ENCODE results near the gene RANBP10.

The RANBP10 gene

GRCh38 chr16:67734731-67735201 is 71.6 kb downstream of the RANBP10 start:
- Histone ChIP-seq H4K20me1 (ENCODE audit: insufficient read depth, low read length) (no peaks in the 10 kb centered on the region), H3K36me3 (ENCODE audit: insufficient read depth, low read length) (peaks cover 52% of the 10 kb centered on the region), H3K27ac (ENCODE audit: low read length) (no peak overlapping the region), H3K4me2 (ENCODE audit: insufficient read depth, low read length) (no peak overlapping the region), H3K9me3 (ENCODE audit: insufficient read depth, low read length, severe bottlenecking) (no peaks in the 10 kb centered on the region), H3K9ac (ENCODE audit: low read depth, low read length) (no peak overlapping the region), H3K4me1 (ENCODE audit: insufficient read depth, low read length) (no peaks in the 10 kb centered on the region), H3K4me3 (ENCODE audit: low read depth in 1 of 2, low read length in 2 of 2) (no peak overlapping the region), H3K27me3 (ENCODE audit: insufficient read depth, low read length, poor library complexity) (no peaks in the 10 kb centered on the region), H3K79me2 (ENCODE audit: insufficient read depth, low read length) (no peaks in the 10 kb centered on the region), H2AFZ (ENCODE audit: low read depth, low read length) (no peak overlapping the region)
- no peak for TF ChIP-seq CTCF (IDR thresholded peaks at IDR 0.05; ENCODE audit: borderline replicate concordance, extremely low read depth, low read length, poor library complexity, severe bottlenecking)
- TF ChIP-seq EZH2 (IDR thresholded peaks at IDR 0.05; ENCODE audit: borderline replicate concordance, low read depth, low read length, severe bottlenecking) = no peak
- ATAC-seq (ENCODE audit: insufficient read depth, low read depth) (no peak), DNase-seq (no peak)

- Histone ChIP-seq H3K4me3 (ENCODE audit: low read depth in 1 of 2, low read length in 2 of 2) (no peak overlapping the region), H3K27ac (ENCODE audit: low read length) (no peak overlapping the region), H3K9me3 (ENCODE audit: insufficient read depth, low read length, severe bottlenecking) (no peaks in the 10 kb centered on the region), H3K9ac (ENCODE audit: low read depth, low read length) (no peak overlapping the region), H3K4me2 (ENCODE audit: insufficient read depth, low read length) (no peak overlapping the region), H3K27me3 (ENCODE audit: insufficient read depth, low read length, poor library complexity) (no peaks in the 10 kb centered on the region), H3K4me1 (ENCODE audit: insufficient read depth, low read length) (no peaks in the 10 kb centered on the region), H3K36me3 (ENCODE audit: insufficient read depth, low read length) (peaks cover 56% of the 10 kb centered on the region), H4K20me1 (ENCODE audit: insufficient read depth, low read length) (no peaks in the 10 kb centered on the region), H2AFZ (ENCODE audit: low read depth, low read length) (no peak overlapping the region), H3K79me2 (ENCODE audit: insufficient read depth, low read length) (no peaks in the 10 kb centered on the region)
- TF ChIP-seq CTCF (IDR thresholded peaks at IDR 0.05; ENCODE audit: borderline replicate concordance, extremely low read depth, low read length, poor library complexity, severe bottlenecking) (no peak), EZH2 (IDR thresholded peaks at IDR 0.05; ENCODE audit: borderline replicate concordance, low read depth, low read length, severe bottlenecking) (no peak)
- DNase-seq = no peak
- ATAC-seq (ENCODE audit: insufficient read depth, low read depth) = no peak
Observed at GRCh38 chr16:67733734-67734470, 72.5 kb downstream of the RANBP10 start.

DNA sequence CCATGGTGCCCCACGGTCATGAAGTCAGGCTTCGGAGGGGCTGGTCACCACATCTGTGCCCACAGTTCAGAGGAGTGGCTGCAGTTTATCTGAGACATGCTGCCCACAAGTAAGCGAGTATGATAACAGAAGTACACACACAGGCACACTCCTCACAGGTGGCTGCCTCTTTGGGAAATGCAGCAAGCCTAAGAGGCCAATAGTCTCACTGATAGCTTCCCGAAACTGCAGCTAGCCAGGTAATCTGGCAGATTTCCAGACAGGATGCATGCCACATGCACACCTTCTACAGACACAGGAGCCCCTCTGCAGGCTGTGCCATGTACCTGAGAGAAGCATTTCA is 74.6 kb downstream of the RANBP10 start:
- Histone ChIP-seq H3K27ac (ENCODE audit: low read length) (no peak overlapping the region), H3K36me3 (ENCODE audit: insufficient read depth, low read length) (peaks cover 78% of the 10 kb centered on the region), H3K4me3 (ENCODE audit: low read depth in 1 of 2, low read length in 2 of 2) (no peak overlapping the region), H4K20me1 (ENCODE audit: insufficient read depth, low read length) (no peaks in the 10 kb centered on the region), H3K4me1 (ENCODE audit: insufficient read depth, low read length) (no peaks in the 10 kb centered on the region), H3K27me3 (ENCODE audit: insufficient read depth, low read length, poor library complexity) (no peaks in the 10 kb centered on the region), H3K4me2 (ENCODE audit: insufficient read depth, low read length) (no peak overlapping the region), H3K9ac (ENCODE audit: low read depth, low read length) (no peak overlapping the region), H3K79me2 (ENCODE audit: insufficient read depth, low read length) (no peaks in the 10 kb centered on the region), H2AFZ (ENCODE audit: low read depth, low read length) (no peak overlapping the region), H3K9me3 (ENCODE audit: insufficient read depth, low read length, severe bottlenecking) (no peaks in the 10 kb centered on the region)
- no peak for DNase-seq
- no peak for ATAC-seq (ENCODE audit: insufficient read depth, low read depth)
- TF ChIP-seq CTCF (IDR thresholded peaks at IDR 0.05; ENCODE audit: borderline replicate concordance, extremely low read depth, low read length, poor library complexity, severe bottlenecking) (no peak), EZH2 (IDR thresholded peaks at IDR 0.05; ENCODE audit: borderline replicate concordance, low read depth, low read length, severe bottlenecking) (no peak)
